ENCODE results near the gene MAGI2.
A peak's percentile ranks its signal among the peaks of the same experiment; 100 is the strongest.
"Not testable (repeated sequence)": the region's sequence is repeated elsewhere in the genome, so short reads cannot be mapped to it uniquely, and the experiment has no call there.

MAGI2 gene

GRCh38 chr7:78296644-78297371 is 1156.7 kb downstream of the MAGI2 start:
- no peak for DNase-seq (ENCODE audit: low read depth)

- no peak for DNase-seq (ENCODE audit: low read depth)
Measured at GRCh38 chr7:78296046-78296597, 1157.3 kb downstream of the MAGI2 start.

GRCh38 chr7:78289471-78289870 is 1164.0 kb downstream of the MAGI2 start:
- peak; percentile 18 for DNase-seq (ENCODE audit: low read depth)

- no peak for DNase-seq (ENCODE audit: low read depth)
Measured at GRCh38 chr7:78284945-78285344, 1168.5 kb downstream of the MAGI2 start.

GRCh38 chr7:78280276-78280675 is 1173.2 kb downstream of the MAGI2 start:
- DNase-seq (ENCODE audit: low read depth), result no peak

DNA sequence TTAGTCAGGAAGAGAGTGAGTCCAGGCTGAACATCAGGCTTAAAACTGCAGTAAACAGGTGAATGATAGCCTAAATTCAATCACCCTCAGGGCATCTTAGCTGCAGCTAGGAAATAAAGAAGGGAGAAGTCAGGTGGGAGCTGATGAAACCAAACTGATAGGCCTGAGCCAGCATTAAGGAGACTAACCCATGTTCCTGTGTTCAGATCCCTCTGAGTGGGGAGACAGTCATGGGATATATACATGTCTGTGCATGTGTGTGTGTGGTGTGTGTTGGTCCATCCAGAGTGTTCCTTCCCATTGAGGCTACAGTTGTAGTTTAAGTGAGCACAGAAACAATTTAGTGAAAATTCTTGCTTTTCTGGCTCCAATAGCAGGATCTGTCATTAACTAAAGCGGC is 1174.0 kb downstream of the MAGI2 start:
- DNase-seq (ENCODE audit: low read depth), result no peak

DNA sequence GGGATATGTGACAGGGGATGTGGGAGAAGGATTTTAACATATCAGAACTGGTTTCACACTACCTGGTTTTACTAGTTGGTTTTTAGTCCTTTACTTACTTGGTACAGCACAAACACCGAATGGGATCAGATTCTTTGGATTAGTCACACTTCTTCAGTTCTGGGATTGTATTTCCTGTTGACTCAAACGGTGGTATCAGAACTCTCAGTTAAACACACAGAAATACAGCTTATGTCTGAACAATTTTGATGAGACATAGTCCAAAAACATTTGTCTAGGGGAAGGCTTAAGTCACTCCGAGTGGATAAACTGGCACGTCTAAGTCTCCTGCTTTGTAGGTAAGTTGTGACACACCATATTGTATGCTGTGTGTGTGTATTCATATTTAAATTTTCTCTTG is 1174.4 kb downstream of the MAGI2 start:
- peak; percentile 83 for DNase-seq (ENCODE audit: low read depth)

DNA sequence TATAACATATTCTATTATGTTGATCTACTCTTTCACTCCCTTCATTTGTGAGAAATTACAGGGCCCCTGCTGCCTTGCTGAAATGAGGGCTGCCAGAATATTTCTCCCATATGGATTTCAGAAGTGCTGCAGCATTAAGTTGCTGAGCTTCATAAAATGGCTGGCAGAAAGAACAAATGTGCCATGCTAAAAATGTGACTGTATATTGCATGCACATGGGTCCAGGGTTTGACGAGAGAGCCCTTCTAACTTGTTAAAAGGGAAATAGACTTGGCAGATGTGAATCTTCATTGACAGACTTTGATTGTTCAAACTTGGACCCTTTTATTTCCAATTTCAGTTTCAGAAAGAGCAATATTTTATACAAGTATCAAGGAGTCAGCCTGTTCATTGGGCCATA is 1186.3 kb downstream of the MAGI2 start:
- no peak for DNase-seq (ENCODE audit: low read depth)

DNA sequence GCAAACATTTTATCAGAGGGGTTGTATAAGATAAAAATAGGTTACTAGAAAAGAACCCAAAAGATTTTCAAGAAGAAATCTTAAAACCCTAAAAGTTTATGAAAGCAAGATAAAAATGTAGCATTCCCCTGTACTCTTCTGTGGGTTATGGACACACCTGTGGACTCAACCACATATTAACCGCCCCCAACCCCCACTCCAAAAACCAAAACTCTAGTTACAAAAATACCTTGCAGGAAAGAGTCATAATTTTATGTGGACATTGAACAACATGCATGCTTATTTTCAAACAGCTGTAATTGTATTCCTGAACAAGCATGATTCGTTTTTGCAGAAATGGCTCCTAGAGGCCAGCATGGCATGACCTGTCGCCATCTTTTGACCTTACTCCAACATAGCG is 1188.0 kb downstream of the MAGI2 start:
- no peak for DNase-seq (ENCODE audit: low read depth)

DNA sequence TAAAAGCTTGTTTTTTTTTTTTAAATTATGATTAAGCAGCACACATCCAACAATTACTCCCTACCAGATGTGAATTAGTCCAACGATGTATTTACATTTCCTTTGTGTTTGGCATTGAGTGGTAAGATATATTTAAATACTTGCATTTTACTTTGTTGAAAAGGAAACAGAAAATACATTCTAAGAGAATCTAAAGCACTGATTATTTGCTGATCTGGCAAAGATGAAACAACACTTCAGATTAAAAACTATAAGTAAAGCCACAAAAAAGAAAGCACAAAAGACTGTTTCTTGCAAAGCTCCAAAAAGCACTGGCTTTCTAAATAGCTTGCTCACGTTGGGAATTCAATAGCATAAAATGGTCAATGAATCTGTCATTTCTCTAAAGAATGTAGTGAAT is 1188.4 kb downstream of the MAGI2 start:
- no peak for DNase-seq (ENCODE audit: low read depth)

DNA sequence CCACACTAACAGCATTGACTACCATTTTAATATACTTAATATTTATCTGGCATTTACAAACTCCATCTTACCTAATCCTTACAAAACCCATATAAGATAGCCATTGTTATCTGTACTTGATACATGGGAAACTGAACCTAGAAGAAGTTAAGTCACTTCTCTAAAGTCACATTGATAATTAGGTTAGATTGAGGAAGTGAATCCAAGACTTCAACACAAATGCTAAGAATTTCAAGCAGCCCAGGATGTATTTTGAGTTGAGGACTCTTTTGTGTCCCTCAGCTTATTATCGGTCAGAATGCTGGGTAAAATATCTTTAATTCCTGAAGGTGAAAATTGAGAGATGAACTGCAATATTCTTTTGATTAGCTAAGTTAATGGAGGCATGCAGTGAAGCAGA is 1189.4 kb downstream of the MAGI2 start:
- no peak for DNase-seq (ENCODE audit: low read depth)

DNA sequence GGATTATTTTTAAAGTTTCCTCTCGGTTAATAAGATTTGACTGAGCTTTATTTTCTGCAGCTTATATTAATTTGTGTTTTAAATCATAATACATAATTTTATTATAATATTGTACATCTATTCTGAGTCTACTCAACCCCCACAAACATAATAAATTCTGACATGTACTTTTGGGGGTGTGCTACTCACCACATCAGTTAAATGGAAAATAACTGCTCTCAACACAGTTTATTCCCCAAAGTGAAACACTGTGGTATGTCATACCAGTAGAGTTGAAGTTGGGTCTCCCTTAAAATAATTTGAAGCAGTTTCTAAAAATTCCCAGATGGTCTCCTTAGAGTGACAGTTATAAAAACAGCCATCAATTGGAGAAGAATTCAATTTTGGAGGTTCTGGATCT is 1191.7 kb downstream of the MAGI2 start:
- DNase-seq (ENCODE audit: low read depth), result no peak

GRCh38 chr7:78261302-78261701 is 1192.2 kb downstream of the MAGI2 start:
- no peak for DNase-seq (ENCODE audit: low read depth)

GRCh38 chr7:78260826-78261225 is 1192.6 kb downstream of the MAGI2 start:
- no peak for DNase-seq (ENCODE audit: low read depth)

DNA sequence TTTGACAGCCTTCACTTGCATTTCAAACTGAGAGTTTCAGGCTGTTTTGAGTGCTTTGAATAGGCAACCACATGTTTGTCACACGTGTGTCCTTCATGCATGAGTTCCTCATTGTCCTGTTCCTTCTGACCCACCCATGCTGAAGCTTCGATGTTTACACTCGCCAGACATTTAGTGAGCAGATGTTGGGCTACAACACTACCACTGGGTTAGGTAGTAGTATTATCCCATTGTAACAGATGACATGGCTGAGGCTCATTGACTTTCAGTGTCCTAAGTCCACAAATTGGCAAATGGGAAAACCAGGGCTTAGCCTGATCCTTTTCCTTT is 1198.8 kb downstream of the MAGI2 start:
- no peak for DNase-seq (ENCODE audit: low read depth)

DNA sequence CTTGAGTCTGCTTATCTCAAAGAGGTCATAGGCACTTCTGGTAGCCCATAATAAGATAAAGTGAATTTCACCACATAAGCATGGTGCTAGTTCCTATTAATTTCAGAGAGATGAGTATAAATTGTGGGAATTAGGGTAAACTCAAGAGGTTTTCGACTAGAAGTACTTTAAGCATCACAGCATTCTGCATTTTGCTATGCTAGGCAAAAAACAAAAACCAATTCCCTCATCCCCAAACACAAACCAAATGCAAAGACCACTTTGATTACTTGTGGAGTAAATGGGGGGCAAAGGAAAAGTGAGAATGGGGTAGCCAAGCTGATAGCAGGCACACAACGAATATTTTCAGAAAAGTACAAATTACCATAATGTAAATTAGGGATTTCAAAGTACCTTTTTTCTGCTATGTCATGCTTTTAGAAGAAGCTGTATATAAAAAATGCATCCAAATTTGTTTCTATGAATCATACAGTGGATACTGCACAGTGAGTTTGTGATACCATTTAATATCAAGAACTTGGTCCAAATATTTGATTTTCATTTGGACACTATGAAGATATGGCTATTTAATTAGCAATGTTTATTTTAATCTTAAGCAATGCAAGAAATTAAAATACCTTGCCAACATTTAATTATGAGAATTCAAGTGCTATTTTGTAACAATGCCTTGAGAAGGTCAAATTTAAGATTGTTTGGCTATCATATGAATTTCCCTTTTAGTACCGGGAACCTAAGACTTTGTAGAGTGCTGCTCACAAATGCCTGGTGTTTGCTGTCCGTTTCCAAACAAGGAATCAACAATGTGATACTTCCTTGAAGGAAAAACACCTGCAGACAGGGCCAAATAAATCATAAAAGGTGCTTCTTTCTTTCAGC is 1199.4 kb downstream of the MAGI2 start:
- DNase-seq (ENCODE audit: low read depth), result no peak

DNA sequence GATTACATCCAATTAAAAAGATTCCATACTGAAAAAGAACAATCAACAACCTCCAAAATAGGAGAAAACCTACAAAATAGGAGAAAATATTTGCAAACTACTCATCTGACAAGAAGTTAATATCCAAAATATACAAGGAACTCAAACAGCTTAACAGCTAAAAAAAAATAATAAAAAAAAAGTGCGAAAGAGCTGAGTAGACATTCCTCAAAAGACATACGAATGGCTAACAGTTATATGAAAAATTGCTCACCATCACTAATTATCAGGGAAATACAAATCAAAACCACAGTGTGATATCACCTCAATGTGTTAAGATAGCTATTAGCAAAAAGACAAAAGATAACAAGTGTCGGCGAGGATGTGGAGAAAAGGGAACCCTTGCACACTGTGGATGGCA is 1204.6 kb downstream of the MAGI2 start:
- no peak for DNase-seq (ENCODE audit: low read depth)

GRCh38 chr7:78247910-78248689 is 1205.4 kb downstream of the MAGI2 start:
- no peak for DNase-seq (ENCODE audit: low read depth)

- not testable (repeated sequence) for DNase-seq (ENCODE audit: low read depth)
Measured at GRCh38 chr7:78240179-78240578, 1213.3 kb downstream of the MAGI2 start.

GRCh38 chr7:78234634-78235033 is 1218.8 kb downstream of the MAGI2 start:
- no peak for DNase-seq (ENCODE audit: low read depth)

- DNase-seq (ENCODE audit: low read depth), result no peak
Measured at GRCh38 chr7:78232806-78233205, 1220.7 kb downstream of the MAGI2 start.

- no peak for DNase-seq (ENCODE audit: low read depth)
Measured at GRCh38 chr7:78226059-78226719, 1227.3 kb downstream of the MAGI2 start.
